DMS53 treated with DMSO at 0.1 percent for 48 hours (cell line): ENCODE measurements around the gene OTOP2.
"Not testable (repeated sequence)": the region's sequence is repeated elsewhere in the genome, so short reads cannot be mapped to it uniquely, and the experiment has no call there.

Experiments used
- DNase-seq: peaks from one replicate; lab custom pipeline; 2025; ENCODE audit not compliant: unreplicated experiment; lab: John Stamatoyannopoulos, UW

Gene OTOP2

DNA sequence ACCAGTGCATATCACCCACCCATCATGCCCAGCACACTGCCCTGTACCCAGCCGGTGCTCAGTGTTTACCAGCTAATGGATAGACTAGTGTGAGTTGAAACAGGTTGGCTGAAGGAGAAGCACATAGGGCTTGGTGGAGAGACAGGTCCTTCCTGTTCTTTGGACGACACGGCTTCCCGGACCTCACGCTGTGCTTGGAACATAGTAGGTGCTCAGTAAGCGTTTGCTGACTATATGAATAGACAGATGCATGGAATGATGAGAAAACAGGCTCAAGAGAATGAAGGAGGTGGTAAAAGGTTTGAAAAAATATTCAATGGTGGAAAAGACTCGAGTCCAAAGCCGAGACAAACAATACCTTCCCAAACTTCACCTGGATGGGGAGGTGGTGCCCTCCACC is 23.9 kb upstream of the OTOP2 start:
- no peak for DNase-seq

DNA sequence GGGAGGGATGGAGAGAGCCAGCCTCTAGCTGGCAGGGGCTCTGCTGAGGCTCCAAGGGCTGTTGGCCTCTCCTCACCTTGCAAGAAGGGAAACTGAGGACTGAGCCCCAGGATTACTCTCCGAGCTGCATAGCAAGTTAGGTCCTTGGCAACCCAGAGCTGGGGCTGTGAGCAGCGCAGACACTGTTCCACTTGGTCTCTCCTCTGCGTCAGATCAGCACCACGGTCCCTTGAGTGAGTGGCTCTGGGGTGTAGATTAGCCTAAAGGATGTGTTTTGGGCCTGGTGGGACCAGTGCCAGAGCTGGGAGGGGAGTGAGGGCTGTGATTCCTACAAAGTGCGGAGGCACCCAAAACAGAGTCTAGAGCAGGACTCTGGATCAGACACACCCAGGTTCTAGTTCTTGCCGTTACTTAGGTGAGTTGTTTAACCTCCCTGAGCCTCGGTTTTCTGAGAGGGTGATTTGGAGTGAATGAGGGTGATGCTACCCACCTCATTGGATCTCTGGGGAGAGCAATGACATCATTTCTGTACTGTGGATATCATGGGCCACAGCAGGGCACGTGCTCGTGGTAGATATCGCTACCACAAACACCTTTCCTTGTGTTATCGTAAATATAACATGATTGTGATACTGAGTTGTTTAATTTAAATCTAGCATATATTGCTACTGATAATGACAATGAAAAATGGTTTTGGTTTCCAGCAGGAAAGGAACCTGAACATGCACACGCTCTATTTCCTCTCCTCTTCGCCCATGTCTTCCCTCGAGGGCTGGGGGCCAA is 22.5 kb upstream of the OTOP2 start:
- DNase-seq, result no peak

DNA sequence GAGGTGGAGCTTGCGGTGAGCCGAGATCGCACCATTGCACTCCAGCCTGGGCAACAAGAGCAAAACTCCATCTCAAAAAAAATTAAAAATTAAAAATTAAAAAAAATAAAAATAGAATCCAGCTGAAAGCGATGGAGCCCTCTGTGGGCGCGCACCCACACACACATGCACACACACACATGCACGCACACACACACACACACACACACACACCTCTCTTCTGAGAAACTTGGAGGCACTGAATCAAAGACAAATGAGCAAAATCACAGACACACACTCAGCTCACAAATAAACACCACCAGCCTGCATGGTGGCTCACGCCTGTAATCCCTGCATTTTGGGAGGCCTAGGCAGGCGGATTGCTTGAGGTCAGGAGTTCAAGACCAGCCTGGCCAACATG is 21.0 kb upstream of the OTOP2 start:
- DNase-seq, result no peak

DNA sequence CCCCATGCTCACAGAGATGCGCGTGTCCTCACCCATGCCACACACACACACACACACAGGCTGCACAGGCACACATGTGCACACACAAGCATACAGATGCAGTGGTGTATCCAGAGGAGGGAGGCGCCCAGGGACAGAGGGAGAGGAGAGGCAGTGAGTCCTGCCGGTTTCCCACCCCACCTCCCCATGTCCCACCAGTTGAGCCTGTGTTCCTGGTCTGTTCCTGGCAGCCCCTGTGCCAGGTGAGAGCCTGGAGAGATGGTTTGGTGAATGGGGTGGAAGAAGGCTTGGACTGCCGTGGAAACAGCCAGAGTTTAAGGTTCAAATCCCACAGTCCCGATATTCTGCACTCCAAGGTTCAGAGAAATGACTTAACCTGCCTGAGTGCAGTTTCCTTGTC is 20.4 kb upstream of the OTOP2 start:
- DNase-seq, result no peak

DNA sequence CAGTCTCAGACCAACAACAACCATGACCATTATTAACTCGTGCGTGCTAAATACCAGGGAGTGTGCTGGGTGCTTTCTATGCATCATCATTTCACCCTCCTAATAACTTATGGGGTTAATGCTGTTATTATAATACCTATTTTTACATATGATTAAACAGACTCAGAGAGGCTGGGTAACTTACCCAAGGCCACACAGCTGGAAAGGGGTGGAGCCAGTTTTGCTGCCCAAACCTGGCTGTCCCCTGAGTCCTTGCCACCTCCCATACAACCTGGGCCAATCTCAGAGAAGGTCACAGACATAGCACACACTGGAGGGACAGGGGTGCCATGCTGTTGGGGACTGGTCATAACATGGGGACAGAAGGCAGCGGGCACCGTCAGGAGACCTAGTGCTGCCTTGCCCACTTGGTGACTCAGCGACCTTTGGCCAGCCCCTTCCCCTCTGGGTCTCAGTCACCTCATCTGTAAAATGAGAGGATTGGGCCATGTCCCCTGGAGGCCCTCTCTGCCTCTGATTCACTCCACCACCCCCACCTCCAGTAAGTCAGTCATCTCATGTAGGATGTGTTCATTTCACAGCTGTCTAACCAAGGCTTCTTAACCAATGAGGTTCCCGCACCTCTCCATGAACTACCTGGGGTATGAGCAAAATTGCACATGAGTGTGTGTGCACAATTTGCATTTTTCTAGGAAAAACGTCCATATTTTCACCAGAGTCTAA is 19.2 kb upstream of the OTOP2 start:
- no peak for DNase-seq

DNA sequence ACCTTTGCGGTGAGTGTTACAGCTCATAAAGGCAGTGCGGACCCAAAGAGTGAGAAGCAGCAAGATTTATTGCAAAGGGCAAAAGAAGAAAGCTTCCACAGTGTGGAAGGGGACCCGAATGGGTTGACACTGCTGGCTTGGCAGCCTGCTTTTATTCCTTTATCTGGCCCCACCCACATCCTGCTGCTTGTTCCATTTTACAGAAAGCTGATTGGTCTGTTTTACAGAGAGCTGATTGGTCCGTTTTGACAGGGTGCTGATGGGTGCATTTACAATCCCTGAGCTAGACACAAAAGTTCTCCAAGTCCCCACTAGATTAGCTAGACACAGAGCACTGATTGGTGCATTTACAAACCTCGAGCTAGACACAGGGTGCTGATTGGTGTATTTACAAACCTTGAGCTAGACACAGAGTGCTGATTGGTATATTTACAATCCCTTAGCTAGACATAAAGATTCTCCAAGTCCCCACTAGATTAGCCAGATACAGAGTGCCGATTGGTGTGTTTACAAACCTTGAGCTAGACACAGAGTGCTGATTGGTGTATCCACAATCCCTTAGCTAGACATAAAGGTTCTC is 17.8 kb upstream of the OTOP2 start:
- DNase-seq, result not testable (repeated sequence)

DNA sequence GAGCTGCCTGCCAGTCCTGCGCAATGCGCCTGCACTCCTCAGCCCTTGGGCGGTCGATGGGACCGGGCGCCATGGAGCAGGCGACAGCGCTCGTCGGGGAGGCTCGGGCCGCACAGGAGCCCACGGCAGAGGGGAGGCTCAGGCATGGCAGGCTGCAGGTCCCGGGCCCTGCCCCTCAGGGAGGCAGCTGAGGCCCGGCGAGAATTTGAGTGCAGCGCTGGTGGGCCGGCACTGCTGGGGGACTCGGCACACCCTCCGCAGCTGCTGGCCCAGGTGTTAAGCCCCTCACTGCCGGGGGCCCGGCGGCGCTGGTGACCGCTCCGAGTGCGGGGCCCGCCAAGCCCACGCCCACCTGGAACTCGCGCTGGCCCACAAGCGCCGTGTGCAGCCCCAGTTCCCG is 17.1 kb upstream of the OTOP2 start:
- no peak for DNase-seq

DNA sequence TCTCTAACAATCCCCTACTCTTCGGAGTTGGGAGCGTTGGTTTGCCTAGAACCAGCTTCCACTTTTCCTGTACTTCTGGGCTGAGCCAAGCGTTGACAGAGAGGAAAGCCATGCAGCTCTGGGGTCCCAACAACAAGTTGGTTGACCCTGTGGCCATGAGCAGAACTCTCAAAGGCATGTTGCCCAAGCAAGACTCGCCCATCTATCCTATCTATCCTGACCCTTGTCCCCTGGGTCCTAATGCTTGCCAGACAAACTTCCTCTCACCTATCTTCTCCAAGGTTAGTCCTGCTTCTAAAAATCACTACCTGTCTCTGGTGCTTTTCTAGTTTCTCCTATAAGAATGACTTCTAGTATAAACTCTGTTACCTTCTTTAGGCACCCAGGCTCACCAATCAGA is 15.0 kb upstream of the OTOP2 start:
- not testable (repeated sequence) for DNase-seq

DNA sequence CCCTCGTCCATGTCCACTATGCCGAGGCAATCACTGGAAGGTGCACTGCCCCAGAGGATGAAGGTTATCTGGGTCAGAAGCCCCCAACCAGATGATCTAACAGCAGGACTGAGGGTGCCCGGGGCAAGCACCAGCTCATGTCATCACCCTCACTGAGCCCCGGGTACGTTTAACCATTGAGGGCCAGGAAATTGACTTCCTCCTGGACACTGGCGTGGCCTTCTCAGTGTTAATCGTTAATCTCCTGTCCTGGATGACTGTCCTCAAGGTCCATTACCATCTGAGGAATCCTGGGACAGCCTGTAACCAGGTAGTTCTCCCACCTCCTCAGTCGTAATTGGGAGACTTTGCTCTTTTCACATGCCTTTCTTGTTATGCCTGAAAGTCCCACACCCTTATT is 12.7 kb upstream of the OTOP2 start:
- not testable (repeated sequence) for DNase-seq

DNA sequence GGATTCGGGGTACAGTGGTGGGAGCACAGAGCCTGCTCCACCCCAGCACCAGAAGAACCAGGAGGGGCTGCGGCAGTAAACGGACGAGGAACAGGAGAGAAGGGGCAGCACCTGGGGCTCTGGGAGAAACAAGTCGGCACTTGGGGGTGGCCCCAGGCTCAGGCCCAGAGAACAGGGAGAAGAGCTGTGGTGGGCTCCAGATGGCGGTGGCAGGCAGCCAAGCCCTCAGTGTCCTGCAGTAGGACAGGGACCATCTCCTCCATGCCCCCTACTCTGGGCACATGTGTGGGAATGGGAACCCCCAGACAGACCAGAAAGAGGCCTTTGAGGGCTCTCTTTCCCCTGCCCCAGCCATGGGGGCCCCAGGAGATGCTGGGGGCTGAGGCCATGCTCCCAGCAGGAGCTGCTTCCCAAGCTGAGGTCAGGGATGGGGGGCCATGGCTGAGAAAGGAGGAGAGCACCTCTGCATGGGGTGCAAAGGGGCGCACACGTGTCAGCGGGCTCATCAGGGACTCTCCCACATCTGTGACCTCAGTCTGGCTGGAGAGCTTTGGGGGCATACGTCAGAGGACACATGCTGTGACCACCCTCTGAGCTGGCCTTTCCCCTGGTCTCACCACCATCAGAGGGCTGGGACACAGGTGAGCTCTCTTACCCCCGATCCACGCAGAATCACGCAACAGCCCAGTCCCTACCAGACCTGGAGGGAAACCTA is 7.8 kb upstream of the OTOP2 start:
- DNase-seq, result no peak

DNA sequence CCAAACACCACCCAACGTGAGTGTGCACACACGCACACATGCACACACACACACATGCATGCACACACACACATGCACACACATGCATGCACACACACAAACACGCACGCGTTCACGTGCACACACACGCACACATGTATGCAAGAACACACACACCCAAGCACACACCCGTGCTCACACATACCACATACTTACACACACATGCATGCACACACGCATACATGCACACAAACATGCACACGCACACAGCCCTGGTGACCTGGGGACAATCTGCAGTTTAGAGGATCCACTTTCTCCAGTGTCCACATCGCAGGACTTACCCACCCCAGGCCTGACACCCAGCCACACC is 7.2 kb upstream of the OTOP2 start:
- DNase-seq, result no peak

DNA sequence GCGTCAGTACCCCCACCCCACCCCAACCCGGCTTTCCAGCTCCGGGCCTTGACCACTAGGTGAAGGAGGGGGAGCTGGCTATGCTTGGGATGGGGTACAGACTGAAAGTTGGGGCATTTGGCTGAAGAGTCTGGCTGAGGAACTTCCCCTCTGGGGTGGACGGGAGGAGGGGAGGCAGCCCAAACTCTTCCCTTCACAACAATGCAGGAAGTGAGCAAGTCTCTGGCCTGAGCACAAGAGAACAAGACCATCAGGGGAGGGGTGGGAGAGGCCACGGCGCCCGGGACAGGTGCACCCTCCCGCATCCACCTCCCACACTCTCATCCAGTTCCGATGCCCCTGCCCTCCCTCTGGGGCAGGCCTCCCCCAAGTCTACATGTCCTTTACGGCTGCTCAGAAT is 6.6 kb upstream of the OTOP2 start:
- no peak for DNase-seq

DNA sequence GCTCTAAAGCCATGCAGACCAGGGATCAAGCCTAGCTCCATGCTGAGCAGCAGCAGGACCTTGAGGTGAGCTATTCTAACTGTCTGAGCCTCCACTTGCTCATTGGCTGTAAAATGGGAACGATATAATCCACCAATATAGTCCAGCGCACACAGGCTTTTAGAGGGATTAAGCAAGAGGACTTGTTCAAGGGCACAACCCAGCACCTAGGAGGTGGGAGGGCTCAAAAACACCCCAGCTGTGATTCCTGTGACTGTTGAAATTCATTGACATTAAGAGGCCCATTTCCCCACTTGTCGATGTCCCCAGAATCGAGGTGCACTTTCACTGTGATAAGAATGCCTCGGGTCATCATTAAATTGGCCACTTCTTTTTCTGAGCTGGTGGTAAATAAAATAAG is 5.2 kb upstream of the OTOP2 start:
- no peak for DNase-seq

DNA sequence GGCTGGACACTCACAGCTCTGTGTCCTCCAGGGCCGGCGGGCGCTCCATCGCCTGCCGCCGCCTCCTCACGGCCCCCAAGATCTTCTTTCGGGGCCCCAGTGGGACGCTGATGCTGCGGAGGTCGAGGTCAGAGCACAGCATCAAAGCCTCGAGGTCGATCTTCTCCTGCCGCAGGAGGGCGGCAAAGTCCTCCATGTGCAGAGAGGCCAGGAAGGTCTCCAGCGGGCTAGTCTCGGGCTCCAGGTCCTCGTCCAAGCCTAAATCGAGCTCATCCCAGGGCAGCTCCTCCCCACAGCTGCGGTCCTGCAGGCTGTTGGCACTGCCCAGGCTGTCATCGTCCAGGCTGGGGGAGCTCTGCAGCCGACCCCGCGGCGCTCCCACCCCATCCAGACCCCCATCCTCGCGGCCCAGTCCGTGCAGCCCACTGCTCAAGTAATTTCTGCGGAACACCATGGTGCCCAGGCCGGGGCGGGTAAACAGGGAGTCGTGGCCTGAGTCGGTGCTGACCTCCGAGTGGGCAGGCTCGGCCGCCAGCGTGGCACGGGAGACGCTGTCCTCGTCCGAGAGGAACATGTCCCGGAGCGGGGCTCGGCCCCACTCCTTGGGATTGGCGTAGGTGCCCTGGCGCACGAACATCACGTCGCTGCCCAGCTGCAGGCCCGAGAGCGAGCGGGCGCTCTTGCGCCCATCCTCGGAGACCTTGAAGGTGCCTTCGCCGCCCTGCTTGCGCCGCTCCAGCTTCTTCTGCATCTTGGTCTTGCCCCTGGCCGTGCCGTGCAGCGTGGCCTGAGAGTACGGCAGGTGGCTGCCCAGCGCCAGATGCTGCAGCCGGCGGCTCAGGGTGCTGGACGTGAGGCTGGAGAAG is 4.4 kb upstream of the OTOP2 start:
- DNase-seq, result peak; percentile 61

DNA sequence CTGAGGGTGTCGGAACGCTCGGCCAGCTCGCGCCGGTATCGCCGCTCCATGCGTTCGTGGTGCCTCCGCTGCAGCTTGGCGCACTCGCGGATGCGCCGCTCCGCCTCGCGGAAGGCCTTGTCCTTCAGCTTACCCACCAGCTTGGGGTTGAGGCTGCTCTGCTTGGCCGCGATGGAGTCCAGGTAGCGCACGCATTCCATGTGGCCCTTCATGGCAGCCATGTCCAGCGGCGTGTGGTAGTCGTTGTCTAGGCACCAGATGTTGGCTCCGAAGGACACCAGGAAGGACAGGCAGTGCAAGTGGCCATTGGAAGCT is 3.8 kb upstream of the OTOP2 start:
- no peak for DNase-seq

DNA sequence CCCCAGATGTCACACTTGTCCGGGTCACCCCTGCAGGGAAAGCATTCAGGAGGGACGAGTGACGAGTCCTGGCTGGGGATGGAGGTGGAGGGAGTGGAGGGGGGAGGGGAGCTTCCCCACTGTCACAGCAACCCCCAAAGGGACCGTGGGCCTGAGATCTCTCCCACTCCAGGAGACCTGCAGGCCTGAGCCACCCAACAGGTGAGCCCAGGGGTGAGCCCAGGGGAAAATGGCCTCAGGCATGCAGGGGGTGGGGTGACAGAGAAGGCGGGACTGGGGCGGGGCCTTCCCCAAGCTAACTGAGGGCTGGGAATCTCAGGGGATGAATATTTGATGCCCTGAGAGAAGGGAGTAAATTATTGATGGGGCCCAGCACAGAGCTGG is 3.4 kb upstream of the OTOP2 start:
- no peak for DNase-seq

DNA sequence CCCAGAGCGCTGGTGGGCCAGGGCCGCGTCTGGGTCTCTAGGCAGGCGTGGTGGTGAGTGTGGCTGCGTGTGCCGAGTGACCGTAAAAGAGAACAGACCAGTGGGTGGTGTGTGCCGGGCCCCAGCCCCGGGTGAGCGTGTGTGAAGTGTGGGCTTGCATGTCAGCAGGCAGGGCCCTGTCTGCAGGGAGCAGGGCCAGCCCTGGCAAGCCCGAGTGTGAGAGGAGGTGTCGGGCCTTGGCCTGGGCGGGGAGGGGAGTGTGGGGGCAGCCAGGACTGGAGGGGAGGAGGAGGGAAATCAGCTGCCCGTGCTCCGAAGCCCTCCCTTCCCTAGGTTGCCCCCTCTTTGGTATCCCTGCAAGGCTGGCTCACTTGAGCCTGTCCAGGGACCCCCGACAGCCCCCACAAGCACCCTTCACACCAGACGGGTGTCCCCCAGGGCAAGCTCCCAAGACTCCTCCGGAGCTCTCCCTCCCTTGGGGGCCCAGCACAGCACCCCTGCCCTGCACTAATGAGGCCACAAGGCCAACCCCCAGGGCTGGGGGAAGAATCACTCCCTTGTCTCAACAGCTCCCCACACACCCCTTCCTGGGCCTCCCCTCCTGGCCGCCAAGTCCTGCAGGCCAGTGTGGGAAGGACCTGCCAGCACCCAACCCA is 2.9 kb upstream of the OTOP2 start:
- DNase-seq, result no peak

DNA sequence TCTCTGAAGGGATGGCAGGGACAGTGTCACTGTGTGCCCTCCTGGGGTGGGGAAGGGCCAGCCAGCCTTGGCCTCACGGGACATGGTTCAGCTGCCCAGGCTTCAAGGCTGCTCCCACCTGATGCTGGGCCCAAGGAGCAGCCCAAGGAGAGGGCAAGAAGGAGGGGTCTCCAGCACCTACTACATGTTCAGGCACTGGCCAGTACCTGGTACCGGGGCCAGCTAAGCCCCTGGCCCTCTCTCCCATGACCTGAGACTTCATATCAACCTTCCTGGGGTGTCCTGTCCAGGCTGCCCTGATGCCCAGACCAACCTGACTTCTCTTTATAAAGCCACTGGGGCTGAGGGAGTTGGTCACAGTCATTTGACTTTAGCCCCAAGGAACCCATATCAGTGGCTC is 2.3 kb upstream of the OTOP2 start:
- no peak for DNase-seq

DNA sequence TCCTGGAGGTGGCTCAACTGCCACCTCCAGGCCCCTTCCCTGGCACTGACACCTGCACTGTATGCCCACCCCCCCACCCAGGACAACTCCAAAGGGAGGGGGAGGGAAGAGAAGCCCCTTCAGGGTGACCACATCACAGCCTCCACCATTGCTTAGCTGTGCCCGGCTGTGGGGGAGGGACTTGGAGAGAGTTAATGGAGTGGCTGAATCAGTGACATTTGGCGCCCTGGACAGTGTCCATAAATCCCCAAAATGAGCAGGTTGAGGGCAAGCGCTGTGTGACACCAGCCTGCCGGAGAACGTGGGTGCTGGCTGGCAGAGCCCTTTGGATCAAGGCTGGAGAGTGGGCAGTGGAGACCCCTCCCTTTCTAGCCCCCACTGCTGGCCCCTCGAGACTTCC is 1.9 kb upstream of the OTOP2 start:
- no peak for DNase-seq

DNA sequence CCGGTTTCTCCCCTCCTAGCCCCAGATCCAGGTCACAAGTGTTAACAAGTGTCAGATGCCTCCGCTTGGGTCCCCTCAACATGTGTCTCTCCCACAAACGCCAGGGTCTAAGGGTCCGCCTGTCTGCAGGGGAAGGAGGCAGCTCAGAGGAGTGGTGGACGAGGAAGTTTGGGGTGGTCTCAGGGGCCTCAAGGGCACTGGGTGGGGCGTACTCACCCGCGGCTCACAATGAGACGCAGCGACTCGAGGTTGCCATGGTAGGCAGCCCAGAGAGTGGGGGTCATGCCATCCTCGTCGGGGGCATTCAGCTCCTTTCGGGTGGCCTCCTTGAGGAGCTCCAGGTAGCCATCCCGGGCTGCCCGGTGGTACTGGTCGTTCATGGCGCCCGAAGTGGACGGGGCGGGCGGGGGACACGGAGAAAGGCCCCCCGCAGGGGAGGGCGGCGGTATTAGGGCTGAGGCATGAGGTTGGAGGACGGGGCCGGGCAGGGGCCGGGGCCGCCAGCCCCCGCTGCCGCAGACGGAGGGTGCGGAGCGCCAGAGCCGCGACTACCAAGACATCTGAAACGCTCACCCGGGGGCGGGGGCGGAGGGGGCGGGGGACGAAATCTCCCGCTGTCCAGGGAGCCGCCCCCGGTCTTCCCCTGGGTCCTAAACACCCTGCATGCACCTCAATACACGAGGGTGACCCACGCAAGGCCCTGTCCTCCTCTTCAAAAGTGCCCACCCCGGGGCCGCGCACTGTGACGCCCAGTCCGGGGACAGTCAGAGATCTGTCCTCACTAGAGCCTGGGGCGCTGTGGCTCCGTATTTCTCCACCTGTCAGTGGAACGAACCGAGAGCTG is 1.2 kb upstream of the OTOP2 start, which contains the start of gene USH1G:
USH1G (minus strand) TSS at position 562 of the 844 bp plus-strand sequence; CDS start at position 380, 182 bp downstream.
- DNase-seq, result no peak
